HuH-7 (cell line): ENCODE results near the gene ROBO1.
"Not testable (repeated sequence)": the region's sequence is repeated elsewhere in the genome, so short reads cannot be mapped to it uniquely, and the experiment has no call there.

Source experiments
- DNase-seq: peaks from one replicate; pipeline ENCODE4 v3.0.0; 2011; ENCODE audit warnings: low spot score

The ROBO1 gene

GRCh38 chr3:78794431-78794830, 973.4 kb downstream of the ROBO1 start:
- no peak for DNase-seq

- DNase-seq: no peak
Observed at GRCh38 chr3:78792733-78793132, 975.1 kb downstream of the ROBO1 start.

GRCh38 chr3:78792212-78792611, 975.6 kb downstream of the ROBO1 start:
- no peak for DNase-seq

GRCh38 chr3:78791753-78792152, 976.0 kb downstream of the ROBO1 start:
- no peak for DNase-seq

- DNase-seq: no peak
Observed at GRCh38 chr3:78788839-78789238, 979.0 kb downstream of the ROBO1 start.

GRCh38 chr3:78785004-78785403, 982.8 kb downstream of the ROBO1 start:
- DNase-seq: no peak

GRCh38 chr3:78781351-78781750, 986.4 kb downstream of the ROBO1 start:
- no peak for DNase-seq

- no peak for DNase-seq
Observed at GRCh38 chr3:78765671-78766485, 1001.9 kb downstream of the ROBO1 start.

- DNase-seq: no peak
Observed at GRCh38 chr3:78764634-78765033, 1003.2 kb downstream of the ROBO1 start.

GRCh38 chr3:78762121-78762520, 1005.7 kb downstream of the ROBO1 start:
- DNase-seq: no peak

- DNase-seq: no peak
Observed at GRCh38 chr3:78761126-78761525, 1006.7 kb downstream of the ROBO1 start.

GRCh38 chr3:78757731-78758130, 1010.1 kb downstream of the ROBO1 start:
- DNase-seq: no peak

GRCh38 chr3:78754066-78754743, 1013.6 kb downstream of the ROBO1 start:
- no peak for DNase-seq

GRCh38 chr3:78751266-78751665, 1016.5 kb downstream of the ROBO1 start:
- no peak for DNase-seq

GRCh38 chr3:78750291-78750690, 1017.5 kb downstream of the ROBO1 start:
- not testable (repeated sequence) for DNase-seq

- no peak for DNase-seq
Observed at GRCh38 chr3:78749056-78749455, 1018.7 kb downstream of the ROBO1 start.

- no peak for DNase-seq
Observed at GRCh38 chr3:78745847-78746246, 1022.0 kb downstream of the ROBO1 start.

- no peak for DNase-seq
Observed at GRCh38 chr3:78742491-78742890, 1025.3 kb downstream of the ROBO1 start.

GRCh38 chr3:78742041-78742440, 1025.8 kb downstream of the ROBO1 start:
- DNase-seq: no peak

- DNase-seq: no peak
Observed at GRCh38 chr3:78741066-78741645, 1026.6 kb downstream of the ROBO1 start.

GRCh38 chr3:78738833-78739232, 1029.0 kb downstream of the ROBO1 start:
- DNase-seq: no peak

- no peak for DNase-seq
Observed at GRCh38 chr3:78737988-78738387, 1029.8 kb downstream of the ROBO1 start.

GRCh38 chr3:78736863-78737262, 1030.9 kb downstream of the ROBO1 start:
- DNase-seq: no peak
